ENCODE data around the gene ZPBP2.

- TF ChIP-seq CTCF (conservative IDR thresholded peaks at IDR 0.05) (no peak), ZFX (IDR thresholded peaks at IDR 0.05) (no peak)
These were observed 36.9 kb downstream of the ZPBP2 start for GRCh38 chr17:39904990-39905288.

All from C4-2B (cell line).